DMS114 treated with DMSO at 0.1 percent for 48 hours (cell line): ENCODE results near the gene SPAG8.

ENCODE experiments used
- DNase-seq: peaks from one replicate; lab custom pipeline; 2025; ENCODE audit not compliant: unreplicated experiment; lab: John Stamatoyannopoulos, UW

SPAG8 gene

DNA sequence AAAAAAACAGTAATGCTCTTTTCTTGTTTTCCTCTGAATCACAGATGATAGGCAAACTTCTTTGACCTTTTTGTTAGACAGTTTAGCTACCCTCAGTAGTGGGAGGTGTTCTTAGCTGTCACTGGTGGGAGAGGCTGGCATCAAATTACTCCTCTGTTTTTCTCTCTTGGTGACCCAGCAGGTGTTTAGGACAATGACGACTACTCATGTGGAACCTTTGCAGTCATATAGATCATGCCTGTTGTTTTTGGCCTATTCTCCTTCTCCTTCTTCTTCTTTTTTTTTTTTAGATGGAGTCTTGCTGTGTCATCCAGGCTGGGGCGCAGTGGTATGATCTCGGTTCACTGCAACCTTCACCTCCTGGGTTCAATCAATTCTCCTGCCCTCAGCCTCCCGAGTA lies 36.0 kb downstream of the SPAG8 start:
- no peak for DNase-seq

- no peak for DNase-seq
Measured at GRCh38 chr9:35774907-35775635, 37.0 kb downstream of the SPAG8 start.

DNA sequence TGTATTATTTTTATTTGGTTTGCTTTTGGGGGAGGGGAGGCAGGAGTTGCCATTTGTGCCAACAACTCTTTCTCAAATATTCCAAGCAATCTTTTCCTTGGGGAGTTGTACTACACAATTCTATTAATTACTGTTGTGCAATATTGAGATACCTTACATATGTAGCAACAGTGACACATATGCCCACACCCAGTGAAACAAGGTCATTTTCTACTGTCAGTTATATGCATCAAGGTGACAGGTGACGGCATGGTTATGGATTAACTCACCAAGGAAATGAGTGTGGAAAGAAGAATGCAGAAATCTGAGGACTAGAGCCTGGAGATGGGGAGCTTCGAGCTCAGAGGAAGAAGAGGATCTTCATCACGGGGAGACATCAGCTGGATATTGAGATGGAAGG lies 40.1 kb downstream of the SPAG8 start:
- DNase-seq = no peak

- no peak for DNase-seq
Measured at GRCh38 chr9:35771534-35771933, 40.5 kb downstream of the SPAG8 start.

GRCh38 chr9:35771075-35771433 lies 41.0 kb downstream of the SPAG8 start:
- no peak for DNase-seq

DNA sequence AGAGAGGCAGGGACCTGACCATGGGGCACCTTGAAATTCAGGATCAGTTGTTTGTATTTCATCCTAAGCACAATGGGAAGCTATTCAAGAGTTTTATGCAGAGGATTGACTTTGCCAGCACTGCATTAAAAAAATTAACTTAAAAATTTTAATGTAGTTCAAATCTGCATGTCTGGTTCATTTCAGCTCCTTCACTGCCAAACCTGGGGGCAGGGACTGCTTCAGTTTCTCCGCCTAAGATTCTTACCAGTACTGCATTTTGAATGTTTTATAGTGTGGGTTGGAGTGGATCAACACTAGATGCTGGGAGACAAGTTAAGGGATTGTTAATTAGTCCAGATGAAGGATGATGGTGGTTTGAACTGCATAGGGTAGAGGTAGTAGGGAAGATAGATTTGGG lies 42.3 kb downstream of the SPAG8 start:
- DNase-seq = no peak

DNA sequence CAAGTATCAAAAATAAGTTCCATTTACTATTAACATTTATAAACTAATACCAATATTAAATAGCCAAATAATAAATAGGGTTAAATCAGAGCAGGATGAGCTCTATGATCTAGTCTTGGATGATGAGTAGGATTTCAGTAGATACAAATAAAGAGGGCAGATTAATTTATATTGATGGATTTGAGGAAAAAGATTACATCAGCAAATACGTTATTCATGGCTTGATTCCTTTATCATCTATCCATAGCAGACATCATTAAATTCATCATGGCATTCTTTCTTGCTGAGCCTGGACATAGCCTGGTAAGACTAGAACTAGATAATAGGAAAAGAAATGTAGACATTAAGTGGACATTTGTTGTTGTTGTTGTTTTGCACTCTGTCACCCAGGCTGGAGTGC lies 44.6 kb downstream of the SPAG8 start:
- DNase-seq = no peak

DNA sequence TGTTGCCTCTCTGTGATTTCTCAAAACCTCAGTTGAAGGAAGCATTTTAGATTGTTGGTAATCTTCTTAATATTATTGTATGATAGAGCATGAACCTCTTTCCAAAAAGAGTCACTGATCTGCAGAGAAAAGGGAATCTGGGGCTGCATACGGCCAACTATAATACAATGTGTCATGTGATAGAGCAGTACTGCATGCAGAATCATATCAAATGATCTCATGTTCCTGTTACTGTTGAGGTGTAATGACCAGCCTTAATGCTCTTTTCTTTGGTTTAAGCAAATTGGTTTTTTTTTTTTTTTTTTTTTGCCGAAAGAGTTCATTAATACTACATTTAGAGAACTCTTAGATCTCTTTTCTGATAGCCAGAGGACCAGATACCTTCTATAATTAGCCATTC lies 45.1 kb downstream of the SPAG8 start:
- no peak for DNase-seq

DNA sequence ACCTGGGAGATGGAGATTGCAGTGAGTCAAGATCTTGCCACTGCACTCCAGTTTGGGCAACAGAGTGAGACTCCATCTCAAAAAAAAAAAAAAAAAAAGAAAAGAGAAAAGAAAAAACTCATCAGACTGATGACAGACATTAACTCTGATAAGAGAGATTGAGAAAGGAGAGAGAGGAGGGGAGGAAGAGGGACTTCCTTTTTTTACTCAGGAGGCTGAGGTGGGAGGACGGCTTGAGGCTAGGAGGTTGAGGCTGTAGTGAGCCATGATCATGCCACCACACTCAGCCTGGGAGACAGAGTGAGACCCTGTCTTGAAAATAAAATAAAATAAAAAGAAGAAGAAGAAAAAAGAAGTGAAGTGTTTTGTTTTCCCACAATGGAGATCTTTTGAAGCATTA lies 48.3 kb downstream of the SPAG8 start:
- no peak for DNase-seq

DNA sequence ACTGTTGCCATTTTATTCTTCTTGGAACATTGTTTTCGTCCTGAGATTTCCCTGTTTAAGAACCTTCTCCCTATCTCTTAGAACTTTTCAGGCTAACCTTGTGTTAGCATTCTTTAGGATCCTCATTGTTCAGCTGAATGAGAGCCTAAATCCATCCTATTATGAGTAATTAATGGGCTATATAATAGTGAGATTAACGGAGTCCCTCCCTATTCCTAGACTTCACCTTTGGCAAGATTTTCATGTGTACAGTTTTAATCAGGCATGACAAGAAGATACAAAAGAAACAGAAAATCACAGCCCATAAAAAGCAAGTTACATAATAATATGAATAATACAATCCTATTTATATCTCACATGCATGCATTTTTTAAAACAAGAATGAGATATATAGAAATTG lies 48.9 kb downstream of the SPAG8 start:
- no peak for DNase-seq

- DNase-seq = no peak
Measured at GRCh38 chr9:35760651-35761050, 51.4 kb downstream of the SPAG8 start.

DNA sequence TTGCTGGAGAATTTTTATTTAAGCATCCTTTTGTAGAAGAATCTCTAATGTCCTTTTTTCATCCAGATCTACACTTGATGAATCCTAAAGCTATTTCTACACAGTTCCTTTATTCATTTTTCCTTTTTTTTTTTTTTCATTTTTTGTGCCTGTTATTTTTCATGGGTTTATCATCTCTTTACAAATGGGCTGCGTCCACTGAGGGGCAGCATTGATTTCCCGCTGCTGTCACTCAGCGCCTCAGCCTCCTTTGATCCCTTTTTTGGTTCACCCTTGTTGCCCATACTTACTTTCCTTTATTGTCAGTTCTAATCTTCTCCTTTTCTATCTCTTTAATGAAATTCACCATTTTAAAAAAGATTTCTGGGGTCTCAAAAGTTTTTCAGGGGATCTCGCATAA lies 52.3 kb downstream of the SPAG8 start:
- DNase-seq = no peak
